Measurements from ENCODE around the gene SEC22A. TPM values are rescaled to one million over a fixed set of nuclear protein-coding genes. Genes with fewer than 3 reads are reported as not detected.

SEC22A gene
- polyA plus RNA-seq, 1 of the 3 experiments (the other 2 are of a cell fraction), result 13.0 TPM

DNA sequence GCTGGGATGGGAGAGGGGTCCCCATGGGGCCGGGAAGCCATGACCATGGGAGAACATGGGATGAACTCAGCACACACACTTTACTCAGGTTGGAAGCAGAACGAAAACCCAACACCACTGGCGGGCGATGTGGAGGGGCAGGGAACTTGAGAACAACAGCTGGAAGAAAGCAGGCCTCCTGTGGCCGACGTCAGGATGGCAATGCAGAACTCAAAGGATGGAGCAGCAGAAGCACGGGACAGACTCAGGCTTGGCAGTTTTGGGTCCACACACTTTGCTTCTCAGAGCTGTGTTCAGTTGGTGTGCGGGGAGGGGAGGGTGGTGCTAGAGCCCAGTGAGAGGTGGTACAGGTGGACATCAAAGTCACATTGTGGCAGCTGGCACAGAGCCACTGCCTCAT, 80.7 kb downstream of the SEC22A start:
- no peak overlapping the region for H3K9ac ChIP-seq
- peaks cover 7% of the 10 kb centered on the region; the same call in 1 of the 2 replicates for H4K20me1 ChIP-seq (ENCODE audit: insufficient read depth)
- H3K27me3 ChIP-seq (ENCODE audit: insufficient read depth), result no peaks in the 10 kb centered on the region
- H3K4me3 ChIP-seq (ENCODE audit: low read depth in 2 of 2, low read length in 1 of 2), result no peak overlapping the region
- ChIA-PET POLR2A (no interaction called here), CTCF (interaction anchor here (0.8 to 0.9 kb wide), 2 partner anchors 254 to 340 kb away, joined by 3 to 4 read pairs; no protein-coding TSS in a partner anchor)
- DNase-seq, result no peak
- H3K79me2 ChIP-seq (ENCODE audit: insufficient read depth), result no peaks in the 10 kb centered on the region
- no peak overlapping the region for H3K27ac ChIP-seq (ENCODE audit: low read depth in 2 of 2, low read length in 1 of 2)
- H3K9me3 ChIP-seq, result no peaks in the 10 kb centered on the region
- H2AFZ ChIP-seq (ENCODE audit: low read depth), result no peak overlapping the region
- TF ChIP-seq EZH2phosphoT487 (IDR thresholded peaks at IDR 0.05; ENCODE audit: borderline replicate concordance, low read depth), result no peak
- no peak for TF ChIP-seq RFX5 (IDR thresholded peaks at IDR 0.05; ENCODE audit: low read length)
- no peak for TF ChIP-seq MEF2A (IDR thresholded peaks at IDR 0.05; ENCODE audit: borderline replicate concordance, low read depth)
- TF ChIP-seq NRF1 (IDR thresholded peaks at IDR 0.05; ENCODE audit: low read depth, low read length), result no peak
- no peak for TF ChIP-seq RAD21 (IDR thresholded peaks at IDR 0.05; ENCODE audit: low read length)
- no peak for TF ChIP-seq GATA2 (CRISPR knock-in tag; IDR thresholded peaks at IDR 0.05)
- no peak for TF ChIP-seq FOXM1 (IDR thresholded peaks at IDR 0.05; ENCODE audit: low read depth)
- no peak for TF ChIP-seq TAF1 (IDR thresholded peaks at IDR 0.05; ENCODE audit: borderline replicate concordance, low read depth, low read length)
- TF ChIP-seq MAX (IDR thresholded peaks at IDR 0.05; ENCODE audit: low read depth), result no peak
- TF ChIP-seq RCOR1 (IDR thresholded peaks at IDR 0.05; ENCODE audit: low read length), result no peak
- TF ChIP-seq, protein P1, sequence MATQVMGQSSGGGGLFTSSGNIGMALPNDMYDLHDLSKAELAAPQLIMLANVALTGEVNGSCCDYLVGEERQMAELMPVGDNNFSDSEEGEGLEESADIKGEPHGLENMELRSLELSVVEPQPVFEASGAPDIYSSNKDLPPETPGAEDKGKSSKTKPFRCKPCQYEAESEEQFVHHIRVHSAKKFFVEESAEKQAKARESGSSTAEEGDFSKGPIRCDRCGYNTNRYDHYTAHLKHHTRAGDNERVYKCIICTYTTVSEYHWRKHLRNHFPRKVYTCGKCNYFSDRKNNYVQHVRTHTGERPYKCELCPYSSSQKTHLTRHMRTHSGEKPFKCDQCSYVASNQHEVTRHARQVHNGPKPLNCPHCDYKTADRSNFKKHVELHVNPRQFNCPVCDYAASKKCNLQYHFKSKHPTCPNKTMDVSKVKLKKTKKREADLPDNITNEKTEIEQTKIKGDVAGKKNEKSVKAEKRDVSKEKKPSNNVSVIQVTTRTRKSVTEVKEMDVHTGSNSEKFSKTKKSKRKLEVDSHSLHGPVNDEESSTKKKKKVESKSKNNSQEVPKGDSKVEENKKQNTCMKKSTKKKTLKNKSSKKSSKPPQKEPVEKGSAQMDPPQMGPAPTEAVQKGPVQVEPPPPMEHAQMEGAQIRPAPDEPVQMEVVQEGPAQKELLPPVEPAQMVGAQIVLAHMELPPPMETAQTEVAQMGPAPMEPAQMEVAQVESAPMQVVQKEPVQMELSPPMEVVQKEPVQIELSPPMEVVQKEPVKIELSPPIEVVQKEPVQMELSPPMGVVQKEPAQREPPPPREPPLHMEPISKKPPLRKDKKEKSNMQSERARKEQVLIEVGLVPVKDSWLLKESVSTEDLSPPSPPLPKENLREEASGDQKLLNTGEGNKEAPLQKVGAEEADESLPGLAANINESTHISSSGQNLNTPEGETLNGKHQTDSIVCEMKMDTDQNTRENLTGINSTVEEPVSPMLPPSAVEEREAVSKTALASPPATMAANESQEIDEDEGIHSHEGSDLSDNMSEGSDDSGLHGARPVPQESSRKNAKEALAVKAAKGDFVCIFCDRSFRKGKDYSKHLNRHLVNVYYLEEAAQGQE (IDR thresholded peaks at IDR 0.05; ENCODE audit: low read depth, low read length), result no peak
- TF ChIP-seq RXRA (IDR thresholded peaks at IDR 0.05; ENCODE audit: borderline replicate concordance, low read depth), result no peak
- H3K4me1 ChIP-seq (ENCODE audit: control insufficient read depth in 1 of 2, insufficient read depth in 2 of 2, low read depth in 1 of 2, low read length in 1 of 2), result no peaks in the 10 kb centered on the region; a peak in 1 of 4 replicates
- H3K9me2 ChIP-seq, result no peaks in the 10 kb centered on the region
- 82% methylated on average over 8 of the region's 8 CpGs for WGBS (ENCODE audit: low lambda C conversion rate)
- H3K36me3 ChIP-seq (replicated peaks in 1 of 2; ENCODE audit: control insufficient read depth in 1 of 2, insufficient read depth in 2 of 2, low read length in 1 of 2), result no peaks in the 10 kb centered on the region
- H3K4me2 ChIP-seq, result no peak overlapping the region
- H3F3A ChIP-seq (replicated peaks; ENCODE audit: insufficient read depth), result no peaks in the 10 kb centered on the region

DNA sequence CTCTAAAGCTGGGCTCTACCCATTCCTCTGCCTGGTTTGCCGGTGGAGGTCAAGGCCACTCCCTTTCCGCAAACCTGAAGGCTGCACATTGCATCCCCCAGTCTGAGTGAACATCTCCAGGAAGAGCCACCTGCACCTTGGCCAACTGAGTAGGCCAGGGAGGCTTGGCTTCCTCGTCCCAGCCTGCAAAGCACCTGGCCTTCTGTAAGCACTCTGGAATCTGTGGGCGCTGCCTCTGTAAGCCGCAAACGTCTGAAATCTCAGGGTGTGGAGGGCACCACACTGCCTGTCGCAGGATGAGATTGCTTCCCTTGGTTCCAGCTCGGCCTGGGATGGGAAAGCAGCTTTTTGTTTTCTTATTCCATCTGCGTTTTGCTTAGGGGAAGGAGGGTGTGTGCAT, 81.3 kb downstream of the SEC22A start:
- ChIA-PET CTCF (interaction anchor here (0.8 to 0.9 kb wide), 2 partner anchors 255 to 341 kb away, joined by 3 to 4 read pairs; no protein-coding TSS in a partner anchor), POLR2A (no interaction called here)
- Histone ChIP-seq H3K9me2 (no peaks in the 10 kb centered on the region), H3K4me2 (no peak overlapping the region), H3K9me3 (no peaks in the 10 kb centered on the region), H3K27ac (ENCODE audit: low read depth in 2 of 2, low read length in 1 of 2) (no peak overlapping the region), H3K9ac (no peak overlapping the region), H3F3A (replicated peaks; ENCODE audit: insufficient read depth) (no peaks in the 10 kb centered on the region), H3K4me3 (ENCODE audit: low read depth in 2 of 2, low read length in 1 of 2) (no peak overlapping the region), H2AFZ (ENCODE audit: low read depth) (no peak overlapping the region), H3K36me3 (replicated peaks in 1 of 2; ENCODE audit: control insufficient read depth in 1 of 2, insufficient read depth in 2 of 2, low read length in 1 of 2) (no peaks in the 10 kb centered on the region), H4K20me1 (ENCODE audit: insufficient read depth) (peaks cover 7% of the 10 kb centered on the region; the same call in 1 of the 2 replicates), H3K79me2 (ENCODE audit: insufficient read depth) (no peaks in the 10 kb centered on the region), H3K27me3 (ENCODE audit: insufficient read depth) (no peaks in the 10 kb centered on the region), H3K4me1 (ENCODE audit: control insufficient read depth in 1 of 2, insufficient read depth in 2 of 2, low read depth in 1 of 2, low read length in 1 of 2) (no peaks in the 10 kb centered on the region; a peak in 1 of 4 replicates)
- no peak for DNase-seq
- 83% methylated on average over 8 of the region's 9 CpGs for WGBS (ENCODE audit: low lambda C conversion rate)
- no peak for TF ChIP-seq ELF1 (IDR thresholded peaks at IDR 0.05)
- TF ChIP-seq RAD21 (IDR thresholded peaks at IDR 0.05; ENCODE audit: low read length), result no peak
- TF ChIP-seq RFX5 (IDR thresholded peaks at IDR 0.05; ENCODE audit: low read length), result no peak
- TF ChIP-seq JUND (IDR thresholded peaks at IDR 0.05), result no peak
- TF ChIP-seq RCOR1 (IDR thresholded peaks at IDR 0.05; ENCODE audit: low read length), result no peak
- TF ChIP-seq EP300 (IDR thresholded peaks at IDR 0.05; ENCODE audit: borderline replicate concordance in 1 of 2, low read depth in 1 of 2, low read length in 1 of 2), result no peak
- TF ChIP-seq FOSL2 (IDR thresholded peaks at IDR 0.05; ENCODE audit: borderline replicate concordance, low read depth), result no peak
- TF ChIP-seq, protein P2, sequence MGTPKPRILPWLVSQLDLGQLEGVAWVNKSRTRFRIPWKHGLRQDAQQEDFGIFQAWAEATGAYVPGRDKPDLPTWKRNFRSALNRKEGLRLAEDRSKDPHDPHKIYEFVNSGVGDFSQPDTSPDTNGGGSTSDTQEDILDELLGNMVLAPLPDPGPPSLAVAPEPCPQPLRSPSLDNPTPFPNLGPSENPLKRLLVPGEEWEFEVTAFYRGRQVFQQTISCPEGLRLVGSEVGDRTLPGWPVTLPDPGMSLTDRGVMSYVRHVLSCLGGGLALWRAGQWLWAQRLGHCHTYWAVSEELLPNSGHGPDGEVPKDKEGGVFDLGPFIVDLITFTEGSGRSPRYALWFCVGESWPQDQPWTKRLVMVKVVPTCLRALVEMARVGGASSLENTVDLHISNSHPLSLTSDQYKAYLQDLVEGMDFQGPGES (IDR thresholded peaks at IDR 0.05; ENCODE audit: low read depth, low read length), result no peak
- no peak for TF ChIP-seq TCF12 (IDR thresholded peaks at IDR 0.05)
- no peak for TF ChIP-seq POLR2AphosphoS5 (IDR thresholded peaks at IDR 0.05; ENCODE audit: low read depth, low read length)
- no peak for TF ChIP-seq RXRA (IDR thresholded peaks at IDR 0.05; ENCODE audit: borderline replicate concordance, low read depth)
- TF ChIP-seq MAX (IDR thresholded peaks at IDR 0.05; ENCODE audit: low read depth), result no peak
- TF ChIP-seq SIN3A (IDR thresholded peaks at IDR 0.05; ENCODE audit: borderline replicate concordance, low read depth, low read length), result no peak

Measured in SK-N-SH (cell line).